ENCODE results near the gene GNGT1. TPM values are rescaled to one million over a fixed set of nuclear protein-coding genes. Genes with fewer than 3 reads are reported as not detected.

Gene GNGT1
- not detected in 2 replicates for total RNA-seq

DNA sequence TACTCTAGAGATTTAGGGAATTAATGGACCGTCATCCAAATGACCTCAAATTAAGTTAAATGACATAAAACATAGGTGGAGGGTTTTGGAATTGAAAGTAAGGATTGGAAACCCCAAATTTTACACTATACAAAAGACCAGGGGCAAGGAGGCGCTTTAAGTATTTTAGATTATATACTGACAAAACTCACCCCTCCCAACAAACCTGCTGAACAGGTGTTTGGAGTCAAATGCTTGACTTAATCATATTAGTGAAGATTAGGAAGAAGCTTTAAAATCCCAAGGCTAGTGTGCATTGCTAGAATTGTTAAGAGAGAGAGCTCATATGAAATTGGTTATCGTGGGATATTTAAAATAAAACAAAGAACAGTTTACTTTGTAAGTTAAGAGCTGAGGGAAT is at the start of gene GNGT1:
Gene GNGT1 (plus strand): TSS at position 301 of the 400 bp plus-strand sequence. CDS start 180 bp downstream, outside the sequence.

DNA sequence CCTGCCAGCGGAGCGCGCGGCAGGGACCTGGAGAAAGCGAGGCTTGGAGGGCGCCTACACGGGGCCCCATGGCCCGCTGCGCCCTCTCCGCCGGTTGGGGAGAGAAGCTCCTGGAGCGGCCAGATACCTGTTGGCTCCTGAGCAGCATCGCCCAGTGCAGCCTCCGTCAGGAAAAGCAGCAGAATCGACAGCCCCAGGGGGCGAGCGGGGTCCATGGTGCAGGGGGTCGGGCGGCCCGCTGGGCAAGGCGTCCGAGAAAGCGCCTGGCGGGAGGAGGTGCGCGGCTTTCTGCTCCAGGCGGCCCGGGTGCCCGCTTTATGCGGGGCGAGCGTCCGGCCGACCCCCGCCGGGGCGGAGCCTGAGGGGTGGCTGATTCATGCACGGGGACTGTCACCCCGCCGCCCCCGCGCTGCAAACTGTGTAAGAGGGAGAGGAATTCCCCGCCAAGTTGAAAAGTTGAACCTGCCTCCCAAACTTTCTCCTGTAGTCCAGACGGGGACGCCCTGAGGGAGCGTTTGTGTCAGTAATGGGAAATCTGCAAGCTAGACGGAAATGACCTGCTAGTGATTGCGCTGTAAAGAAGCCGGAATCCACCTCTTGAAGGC is 15.8 kb upstream of the GNGT1 start, which contains the start of gene TFPI2:
Gene TFPI2 (minus strand): TSS at position 290 of the 605 bp plus-strand sequence. CDS start 75 bp downstream, at position 215.

DNA sequence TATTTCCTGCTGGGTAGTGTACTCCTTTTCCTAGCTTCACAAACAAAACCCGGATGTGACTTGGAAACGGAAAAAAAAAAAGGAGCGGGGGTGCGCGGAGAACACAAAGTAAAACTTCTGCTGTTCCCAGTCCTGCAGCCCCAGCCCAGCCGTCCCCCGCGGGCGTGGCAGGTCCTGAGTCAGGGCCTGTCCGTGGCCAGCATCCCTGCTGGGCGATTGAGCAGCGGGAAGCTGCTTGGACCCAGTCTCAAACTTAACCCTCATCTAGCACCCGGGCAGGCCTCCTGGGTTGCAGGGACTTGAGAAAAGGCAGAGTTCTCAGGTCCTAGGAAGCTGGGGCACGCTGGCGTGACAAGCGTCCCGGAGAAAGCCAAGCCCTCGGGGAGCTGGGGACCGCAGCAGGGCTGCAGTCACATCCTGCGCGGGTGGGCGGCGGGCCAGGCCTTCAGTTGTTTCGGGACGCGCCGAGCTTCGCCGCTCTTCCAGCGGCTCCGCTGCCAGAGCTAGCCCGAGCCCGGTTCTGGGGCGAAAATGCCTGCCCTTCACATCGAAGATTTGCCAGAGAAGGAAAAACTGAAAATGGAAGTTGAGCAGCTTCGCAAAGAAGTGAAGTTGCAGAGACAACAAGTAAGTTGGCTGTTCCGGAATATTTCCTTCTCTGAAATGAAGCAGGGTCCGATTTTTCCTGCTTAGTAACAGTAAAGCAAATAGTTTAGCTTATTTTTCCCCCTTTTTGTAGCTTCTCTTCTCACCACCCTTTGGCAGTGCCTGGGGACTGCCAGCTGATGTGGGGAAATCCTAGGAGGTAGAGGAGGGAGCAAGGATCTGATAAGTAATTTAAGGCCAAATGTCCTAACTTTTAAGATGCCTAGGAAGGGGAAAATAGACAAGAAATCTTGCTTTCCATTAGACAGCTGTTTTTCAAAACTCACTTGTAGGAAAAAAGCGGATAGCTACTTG is 15.5 kb downstream of the GNGT1 start, which contains the start of gene GNG11:
Gene GNG11 (plus strand): TSS at position 129 of the 960 bp plus-strand sequence. CDS start 403 bp downstream, at position 532.

Small RNA genes within 50 kb of the gene (small RNA-seq; reads per million reads assigned to genes)
- not detected for gene AC002076.2

Other genes with a start within 250 kb of the GNGT1 start
- 6.4 and 16.0 TPM in 2 replicates for gene TFPI2, start 15.8 kb upstream of the GNGT1 start, total RNA-seq
- 11.5 and 15.2 TPM in 2 replicates for gene GNG11, start 15.2 kb downstream of the GNGT1 start, total RNA-seq
- 35.3 and 43.3 TPM in 2 replicates for gene BET1, start 97.8 kb downstream of the GNGT1 start, total RNA-seq